Neural progenitor cell (in vitro differentiated cells): ENCODE measurements around the gene SLC30A3.

Experiments
- EZH2 ChIP-seq: fragments of 200-600 bp; sonication (generic); IDR thresholded peaks from 2 replicates; pipeline ENCODE4 v1.6.1; 2017; ENCODE audit warnings: antibody characterized with exemption, mild to moderate bottlenecking, moderate library complexity
- EZH2phosphoT487 ChIP-seq: fragments of 200-600 bp; sonication (generic); IDR thresholded peaks from 2 replicates; pipeline ENCODE4 v1.6.1; 2017; ENCODE audit warnings: antibody characterized with exemption

DNA sequence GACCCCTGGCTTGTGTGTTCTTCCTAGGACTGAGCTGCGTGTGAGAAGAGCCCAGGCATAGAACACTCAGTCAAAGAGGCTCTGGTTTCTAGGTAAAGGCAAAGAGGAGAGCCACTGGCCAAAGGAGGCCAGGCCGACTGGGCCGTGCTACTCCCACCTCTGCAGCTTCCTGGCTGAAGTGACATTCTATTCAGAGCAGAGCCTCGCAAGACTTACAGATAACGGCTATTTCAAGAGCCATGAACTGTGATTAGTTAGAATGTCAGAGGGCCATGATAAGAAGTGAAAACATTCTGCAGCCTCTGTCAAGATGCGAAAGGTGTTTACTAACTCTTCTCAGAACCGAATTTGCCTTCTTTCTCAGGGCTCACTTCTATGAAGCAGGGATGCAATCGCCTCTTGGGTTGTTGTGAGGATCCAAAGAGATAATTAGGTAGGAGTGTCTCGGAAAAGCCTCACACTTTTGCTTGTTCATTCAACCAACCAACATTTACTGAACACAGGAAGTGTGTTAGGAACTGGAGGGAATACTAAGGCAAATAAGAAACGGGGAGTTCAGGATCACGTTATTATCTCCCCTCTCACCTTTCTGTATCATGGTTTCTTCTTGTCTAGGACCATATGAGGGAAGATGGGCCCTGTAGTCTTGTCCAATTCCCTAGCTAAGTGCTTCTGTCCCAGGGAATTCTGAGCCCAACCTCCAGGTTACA is 8.9 kb upstream of the SLC30A3 start:
- TF ChIP-seq EZH2phosphoT487 (no peak), EZH2 (no peak)
